ENCODE results near the gene PTPN1. TPM values are rescaled to one million over a fixed set of nuclear protein-coding genes. Genes with fewer than 3 reads are reported as not detected.

The PTPN1 gene
- total and polyA plus RNA-seq, 8 donors = 26.3 to 98.6 (median 30.4) TPM

DNA sequence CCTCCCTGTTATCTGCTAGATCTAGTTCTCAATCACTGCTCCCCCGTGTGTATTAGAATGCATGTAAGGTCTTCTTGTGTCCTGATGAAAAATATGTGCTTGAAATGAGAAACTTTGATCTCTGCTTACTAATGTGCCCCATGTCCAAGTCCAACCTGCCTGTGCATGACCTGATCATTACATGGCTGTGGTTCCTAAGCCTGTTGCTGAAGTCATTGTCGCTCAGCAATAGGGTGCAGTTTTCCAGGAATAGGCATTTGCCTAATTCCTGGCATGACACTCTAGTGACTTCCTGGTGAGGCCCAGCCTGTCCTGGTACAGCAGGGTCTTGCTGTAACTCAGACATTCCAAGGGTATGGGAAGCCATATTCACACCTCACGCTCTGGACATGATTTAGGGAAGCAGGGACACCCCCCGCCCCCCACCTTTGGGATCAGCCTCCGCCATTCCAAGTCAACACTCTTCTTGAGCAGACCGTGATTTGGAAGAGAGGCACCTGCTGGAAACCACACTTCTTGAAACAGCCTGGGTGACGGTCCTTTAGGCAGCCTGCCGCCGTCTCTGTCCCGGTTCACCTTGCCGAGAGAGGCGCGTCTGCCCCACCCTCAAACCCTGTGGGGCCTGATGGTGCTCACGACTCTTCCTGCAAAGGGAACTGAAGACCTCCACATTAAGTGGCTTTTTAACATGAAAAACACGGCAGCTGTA, 73.4 kb downstream of the PTPN1 start:
- no peak overlapping the region for H3K27ac ChIP-seq
- DNase-seq (no peak), ATAC-seq (no peak)
- H3K4me1 ChIP-seq = no peaks in the 10 kb centered on the region
- TF ChIP-seq, protein P1, sequence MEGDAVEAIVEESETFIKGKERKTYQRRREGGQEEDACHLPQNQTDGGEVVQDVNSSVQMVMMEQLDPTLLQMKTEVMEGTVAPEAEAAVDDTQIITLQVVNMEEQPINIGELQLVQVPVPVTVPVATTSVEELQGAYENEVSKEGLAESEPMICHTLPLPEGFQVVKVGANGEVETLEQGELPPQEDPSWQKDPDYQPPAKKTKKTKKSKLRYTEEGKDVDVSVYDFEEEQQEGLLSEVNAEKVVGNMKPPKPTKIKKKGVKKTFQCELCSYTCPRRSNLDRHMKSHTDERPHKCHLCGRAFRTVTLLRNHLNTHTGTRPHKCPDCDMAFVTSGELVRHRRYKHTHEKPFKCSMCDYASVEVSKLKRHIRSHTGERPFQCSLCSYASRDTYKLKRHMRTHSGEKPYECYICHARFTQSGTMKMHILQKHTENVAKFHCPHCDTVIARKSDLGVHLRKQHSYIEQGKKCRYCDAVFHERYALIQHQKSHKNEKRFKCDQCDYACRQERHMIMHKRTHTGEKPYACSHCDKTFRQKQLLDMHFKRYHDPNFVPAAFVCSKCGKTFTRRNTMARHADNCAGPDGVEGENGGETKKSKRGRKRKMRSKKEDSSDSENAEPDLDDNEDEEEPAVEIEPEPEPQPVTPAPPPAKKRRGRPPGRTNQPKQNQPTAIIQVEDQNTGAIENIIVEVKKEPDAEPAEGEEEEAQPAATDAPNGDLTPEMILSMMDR (IDR thresholded peaks at IDR 0.05) = no peak
- no peak overlapping the region for H3K4me3 ChIP-seq
- H3K36me3 ChIP-seq = peaks cover 4 to 100% of the 10 kb centered on the region in 2 donors
- intact Hi-C loops (cut with DNase I) = no loop called here
- H3K9me3 ChIP-seq = no peaks in the 10 kb centered on the region
- H3K27me3 ChIP-seq = no peaks in the 10 kb centered on the region

DNA sequence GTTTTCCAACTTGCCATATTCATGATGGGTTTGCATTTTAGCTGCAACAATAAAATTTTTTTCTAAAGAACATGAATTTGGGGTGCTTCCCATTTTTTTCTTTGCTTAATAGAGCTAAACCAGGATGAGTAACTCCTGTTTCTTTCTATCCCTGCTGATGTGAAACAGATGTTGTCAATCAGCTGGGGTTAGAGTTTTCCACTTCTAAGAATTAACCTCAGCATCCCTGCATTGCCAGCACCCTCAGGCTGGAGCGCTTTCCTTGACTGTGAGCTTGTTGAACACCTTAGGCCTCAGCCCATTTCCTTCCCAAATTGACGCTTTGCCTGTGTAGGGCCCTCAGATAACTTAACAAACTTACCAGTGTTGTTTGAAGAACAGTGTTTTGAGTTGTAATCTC, 74.5 kb downstream of the PTPN1 start:
- no peak overlapping the region for H3K4me3 ChIP-seq
- intact Hi-C loops (cut with DNase I) = no loop called here
- H3K27ac ChIP-seq = no peak overlapping the region
- no peaks in the 10 kb centered on the region for H3K27me3 ChIP-seq
- no peaks in the 10 kb centered on the region for H3K9me3 ChIP-seq
- H3K4me1 ChIP-seq = no peaks in the 10 kb centered on the region
- TF ChIP-seq, protein P1 (IDR thresholded peaks at IDR 0.05) = no peak
- no peak for ATAC-seq
- peaks cover 0 to 100% of the 10 kb centered on the region in 2 donors for H3K36me3 ChIP-seq
- DNase-seq = no peak

DNA sequence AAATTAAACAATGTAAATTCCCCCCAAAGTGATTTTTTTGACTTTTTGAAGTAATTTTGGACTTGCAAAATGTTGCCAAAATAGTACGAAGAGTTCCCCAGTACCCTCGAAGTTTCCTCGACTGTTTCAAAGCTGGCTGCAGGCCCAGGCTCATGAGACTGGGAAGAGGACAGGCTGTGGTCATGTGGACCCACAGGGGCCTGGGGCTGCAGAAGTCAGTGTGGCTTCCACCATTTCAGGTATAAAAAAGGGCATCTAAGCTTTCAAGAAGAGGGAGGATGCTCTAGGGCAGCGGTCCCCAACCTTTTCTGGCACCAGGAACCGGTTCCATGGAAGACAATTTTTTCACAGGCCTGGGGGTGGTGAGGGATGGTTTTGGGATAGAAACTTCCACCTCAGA, 75.0 kb downstream of the PTPN1 start:
- no peaks in the 10 kb centered on the region for H3K27me3 ChIP-seq
- intact Hi-C loops (cut with DNase I) = no loop called here
- DNase-seq (no peak), ATAC-seq (no peak)
- H3K4me3 ChIP-seq = no peak overlapping the region
- H3K36me3 ChIP-seq = peaks cover 0 to 100% of the 10 kb centered on the region in 2 donors
- H3K9me3 ChIP-seq = no peaks in the 10 kb centered on the region
- H3K4me1 ChIP-seq = no peaks in the 10 kb centered on the region
- no peak overlapping the region for H3K27ac ChIP-seq
- TF ChIP-seq, protein P1 (IDR thresholded peaks at IDR 0.05) = no peak

DNA sequence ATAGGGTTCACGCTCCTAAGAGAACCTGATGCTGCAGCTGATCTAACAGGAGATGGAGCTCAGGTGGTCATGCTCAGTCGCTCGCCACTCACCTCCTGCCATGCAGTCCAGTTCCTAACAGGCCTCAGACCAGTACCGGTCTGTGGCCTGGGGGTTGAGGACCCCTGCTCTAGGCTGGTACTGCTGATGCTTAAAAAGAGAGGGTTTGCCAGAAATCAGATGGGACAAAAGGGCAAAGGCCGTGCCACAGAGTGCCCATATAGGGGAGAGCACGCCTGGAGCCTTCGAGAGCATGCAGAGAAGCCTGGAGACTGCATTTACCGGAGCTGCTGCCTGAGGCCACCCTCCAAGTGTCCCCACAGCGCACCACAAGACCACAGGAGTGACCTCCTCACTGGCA, 75.5 kb downstream of the PTPN1 start:
- H3K9me3 ChIP-seq = no peaks in the 10 kb centered on the region
- H3K27me3 ChIP-seq = no peaks in the 10 kb centered on the region
- H3K36me3 ChIP-seq = peaks cover 0 to 99% of the 10 kb centered on the region in 2 donors
- TF ChIP-seq, protein P1 (IDR thresholded peaks at IDR 0.05) = no peak
- ATAC-seq (no peak), DNase-seq (no peak)
- H3K27ac ChIP-seq = no peak overlapping the region
- no peak overlapping the region for H3K4me3 ChIP-seq
- intact Hi-C loops (cut with DNase I) = no loop called here
- H3K4me1 ChIP-seq = no peaks in the 10 kb centered on the region

DNA sequence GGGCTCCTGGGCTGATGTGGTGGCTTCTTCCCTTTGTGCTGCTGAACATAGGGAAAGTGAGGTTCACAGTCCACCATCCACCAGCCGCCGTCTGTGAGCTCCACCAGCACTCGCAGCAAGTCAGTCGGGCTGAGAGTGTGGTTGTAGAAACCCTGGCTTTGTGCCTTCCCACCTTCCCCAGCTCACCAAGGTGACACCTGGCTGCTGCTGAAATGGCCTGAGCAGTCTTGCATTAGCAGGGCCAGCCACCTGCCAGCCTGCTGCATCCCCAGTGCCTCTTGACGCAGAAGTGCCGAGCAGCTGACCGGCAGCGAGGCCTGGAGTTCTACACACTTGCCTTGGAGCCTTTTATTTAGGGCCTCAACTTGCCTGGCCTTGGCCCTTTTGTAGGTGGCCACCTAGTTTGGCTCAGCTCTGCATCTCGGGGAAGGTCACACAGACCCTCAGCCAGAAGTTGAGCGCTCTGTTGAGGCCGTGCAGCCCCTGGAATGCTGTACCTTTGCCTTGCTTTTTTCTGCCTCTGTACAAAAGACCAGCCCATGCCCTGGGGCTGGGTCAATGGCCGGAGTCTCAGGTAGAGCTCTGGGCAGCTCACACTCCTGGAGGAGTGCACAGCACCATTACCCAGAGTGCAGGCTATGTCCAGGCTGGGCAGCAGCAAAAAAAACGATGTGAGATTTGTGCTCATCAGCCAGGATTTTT, 76.5 kb downstream of the PTPN1 start:
- peak in 1 of 4 donors; percentile 47 for DNase-seq
- intact Hi-C loops (cut with DNase I) = no loop called here
- Histone ChIP-seq H3K27ac (no peak overlapping the region), H3K4me1 (peaks cover under 1 to 4% of the 10 kb centered on the region in 2 donors), H3K4me3 (no peak overlapping the region), H3K27me3 (no peaks in the 10 kb centered on the region), H3K36me3 (peaks cover 0 to 92% of the 10 kb centered on the region in 2 donors), H3K9me3 (no peaks in the 10 kb centered on the region)
- ATAC-seq = no peak
- TF ChIP-seq, protein P1 (IDR thresholded peaks at IDR 0.05) = no peak
